TTC549 (cell line): ENCODE results near the gene BAIAP2.

Experiments used
- FAIRE-seq: peaks from 2 replicates; lab custom pipeline; 2012; peaks lifted over from hg19 to GRCh38; lab: Jason Lieb, UNC

The BAIAP2 gene

DNA sequence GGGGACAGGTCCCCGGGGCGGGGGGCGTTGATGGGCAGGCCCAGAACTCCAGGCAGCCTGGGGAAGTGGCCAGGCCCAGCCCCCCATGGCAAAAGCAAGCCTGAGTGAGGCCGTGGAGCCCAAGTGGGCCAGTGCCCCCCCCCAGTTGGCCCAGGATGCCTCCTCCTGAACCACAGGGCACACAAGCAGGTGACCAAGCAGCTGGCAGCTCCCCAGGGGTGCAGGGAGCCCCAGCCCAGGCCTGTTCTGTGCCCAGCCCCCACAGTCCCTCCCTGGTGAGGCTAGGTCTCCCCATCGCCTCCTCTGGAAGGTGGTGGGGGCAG lies 92.1 kb downstream of the BAIAP2 start:
- no peak for FAIRE-seq

DNA sequence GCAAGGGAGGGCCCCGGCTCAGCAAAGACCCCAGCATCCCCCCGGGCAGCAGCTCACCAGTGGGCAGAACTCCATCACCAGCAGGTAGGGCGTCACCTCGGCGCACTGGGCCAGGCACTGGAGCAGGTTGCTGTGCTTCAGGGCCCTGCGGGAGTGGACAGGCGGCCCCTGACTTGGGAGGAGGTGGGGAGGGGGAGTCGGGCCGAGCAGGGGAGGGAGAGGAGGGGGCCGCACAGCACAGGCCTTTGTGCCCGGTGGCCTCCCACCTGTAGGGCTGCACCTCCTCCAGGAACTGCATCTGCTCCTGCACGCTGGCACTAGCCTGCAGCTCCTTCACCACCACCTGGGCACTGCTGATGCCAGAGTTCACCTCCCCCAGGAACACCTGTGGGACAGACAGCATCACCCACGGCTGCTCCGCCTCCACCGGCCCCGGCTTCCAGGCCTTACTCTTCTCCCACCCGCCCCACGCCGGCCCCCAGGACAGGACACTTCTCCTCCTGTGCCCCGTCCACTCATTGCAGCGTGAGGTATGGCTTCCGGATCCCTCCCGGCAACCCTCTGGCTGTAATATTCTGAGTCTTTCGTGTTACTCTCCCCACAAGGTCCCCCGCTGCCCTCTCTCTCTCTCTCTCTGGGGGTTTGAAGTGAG lies 92.7 kb downstream of the BAIAP2 start:
- no peak for FAIRE-seq

DNA sequence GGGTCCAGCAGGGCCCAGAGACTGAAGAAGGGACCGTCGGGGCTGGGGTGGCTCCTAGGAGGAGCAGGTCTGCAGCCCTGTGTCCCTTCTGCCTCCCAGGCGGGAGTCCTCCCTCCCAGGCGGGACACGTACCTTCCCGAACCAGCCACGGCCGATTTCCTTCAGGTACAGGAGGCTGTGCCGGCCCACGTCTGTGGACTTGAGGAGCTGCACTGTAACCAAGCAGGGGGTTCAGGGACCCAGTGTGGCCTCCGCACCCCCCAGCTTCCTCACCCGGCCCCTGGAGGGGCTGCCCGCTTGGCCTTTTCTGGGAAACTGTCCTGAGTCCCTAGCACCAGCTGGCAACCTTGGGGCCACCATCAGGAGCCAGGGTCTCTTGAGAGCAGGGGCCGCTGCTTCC lies 93.4 kb downstream of the BAIAP2 start:
- FAIRE-seq: no peak

DNA sequence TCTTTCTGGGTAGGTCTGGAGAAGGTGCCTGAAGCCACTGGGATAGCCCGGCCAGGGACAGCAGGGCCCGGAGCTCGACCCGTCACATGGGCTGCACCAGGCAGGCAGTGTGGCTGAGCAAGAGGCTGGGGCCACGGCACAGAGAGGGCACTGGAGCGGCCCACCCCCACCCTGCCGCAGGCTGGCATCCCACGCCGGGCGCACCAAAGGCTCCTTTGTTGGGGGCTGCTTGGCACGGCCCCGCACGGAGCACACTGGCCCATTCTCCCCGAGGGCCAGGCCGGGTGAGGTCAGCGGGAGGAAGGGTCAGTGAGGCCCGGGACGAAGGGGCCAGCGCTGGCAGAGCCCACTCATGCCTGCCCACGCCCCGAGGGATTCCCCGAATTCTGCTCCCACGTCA lies 93.8 kb downstream of the BAIAP2 start:
- no peak for FAIRE-seq

DNA sequence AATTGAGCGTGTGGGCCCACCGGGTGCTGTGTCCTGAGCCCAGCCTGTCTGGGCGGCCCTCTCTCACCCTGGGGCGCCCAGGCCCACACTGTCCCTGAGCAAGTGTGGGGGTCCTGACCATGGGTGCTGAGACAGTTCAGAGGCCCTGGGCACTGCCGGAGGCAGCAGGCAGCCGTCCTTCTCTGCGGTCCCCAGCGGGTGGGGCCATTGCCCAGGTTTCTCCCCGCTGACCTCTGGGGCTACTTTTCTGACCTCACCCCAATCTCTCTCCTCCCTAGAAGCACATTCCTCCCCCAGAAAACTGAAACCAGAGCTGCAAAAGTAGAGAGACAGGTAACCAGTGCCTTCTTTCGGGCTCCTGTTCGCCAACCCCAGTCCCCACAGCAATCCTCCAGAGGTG lies 94.3 kb downstream of the BAIAP2 start:
- no peak for FAIRE-seq

DNA sequence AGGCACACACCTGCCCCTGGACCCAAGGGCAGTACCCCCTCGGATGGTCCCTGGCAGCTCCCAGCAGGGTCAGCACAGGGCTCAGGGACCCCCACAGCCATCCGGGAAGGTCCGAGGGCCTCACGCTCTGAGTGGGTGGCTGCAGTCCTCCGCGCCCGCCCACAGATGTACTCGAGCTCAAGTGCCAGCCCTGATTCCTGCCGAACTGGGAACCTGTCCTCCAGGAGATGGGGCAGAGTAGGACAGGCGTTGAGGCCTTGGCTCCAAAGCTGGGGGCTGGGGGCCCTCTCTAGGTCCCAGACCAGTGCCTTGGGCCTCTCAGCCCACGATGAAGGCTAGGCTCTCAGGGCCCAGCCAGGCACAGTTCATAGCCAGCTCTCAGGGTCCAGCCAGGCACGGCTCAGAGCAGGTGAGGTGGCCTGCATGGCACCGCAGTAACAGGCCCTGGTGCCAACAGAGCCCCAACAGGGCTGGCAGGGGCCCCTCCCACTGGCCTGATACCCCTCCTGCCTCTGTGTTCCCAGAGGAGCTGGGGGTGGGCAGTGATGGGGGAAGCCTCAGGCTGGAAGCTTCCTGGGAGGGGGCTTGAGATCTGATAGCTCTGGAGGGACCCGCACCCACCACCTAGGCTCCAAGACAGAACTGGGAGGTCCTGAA lies 94.9 kb downstream of the BAIAP2 start:
- FAIRE-seq: no peak

DNA sequence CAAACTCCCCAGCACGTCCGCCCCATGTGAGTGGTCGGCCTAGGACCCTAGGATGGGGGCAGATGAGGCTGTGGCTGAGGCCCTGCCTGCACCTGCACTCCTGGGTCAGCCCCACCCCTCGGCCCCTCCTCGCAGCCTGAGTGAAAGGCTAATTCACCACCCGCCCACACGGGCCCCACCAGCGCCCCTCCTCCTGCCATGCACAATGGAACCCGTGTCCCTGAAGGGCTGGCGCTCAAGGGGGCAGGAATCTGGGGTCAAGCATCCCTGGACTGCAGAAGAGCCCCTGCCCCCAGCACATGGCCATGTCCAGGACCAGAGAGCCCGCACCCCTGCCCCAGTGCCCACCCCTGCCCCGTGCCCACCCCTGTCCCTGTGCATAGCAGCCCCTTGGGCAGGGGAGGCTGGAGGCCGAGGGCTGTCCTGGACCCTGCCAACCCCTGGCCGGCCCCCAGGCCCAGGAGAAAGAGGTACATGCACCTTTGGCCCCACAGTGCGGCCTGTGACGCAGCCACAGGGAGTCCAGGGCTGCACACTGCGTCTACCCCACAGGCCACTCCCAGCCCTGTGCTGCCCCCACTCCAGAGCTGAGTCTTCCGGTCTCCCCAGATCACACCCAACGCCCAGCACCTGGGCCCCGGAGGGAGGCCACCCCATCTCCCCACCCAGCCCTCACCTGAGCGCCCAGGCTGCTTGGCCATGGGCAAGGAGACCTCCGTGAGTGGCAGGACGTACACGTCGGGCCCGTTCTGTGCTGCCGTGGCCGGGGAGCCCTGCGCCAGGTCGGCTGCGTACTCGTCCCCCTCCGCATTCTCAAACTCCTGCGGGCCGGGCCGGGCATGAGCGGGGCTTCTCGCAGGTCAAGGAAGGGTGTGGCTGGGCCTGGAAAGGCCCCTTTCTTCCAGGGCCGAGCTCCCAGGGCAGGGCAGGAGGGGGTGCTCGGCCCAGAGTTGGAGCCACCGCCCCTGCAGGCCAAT lies 95.7 kb downstream of the BAIAP2 start:
- no peak for FAIRE-seq

DNA sequence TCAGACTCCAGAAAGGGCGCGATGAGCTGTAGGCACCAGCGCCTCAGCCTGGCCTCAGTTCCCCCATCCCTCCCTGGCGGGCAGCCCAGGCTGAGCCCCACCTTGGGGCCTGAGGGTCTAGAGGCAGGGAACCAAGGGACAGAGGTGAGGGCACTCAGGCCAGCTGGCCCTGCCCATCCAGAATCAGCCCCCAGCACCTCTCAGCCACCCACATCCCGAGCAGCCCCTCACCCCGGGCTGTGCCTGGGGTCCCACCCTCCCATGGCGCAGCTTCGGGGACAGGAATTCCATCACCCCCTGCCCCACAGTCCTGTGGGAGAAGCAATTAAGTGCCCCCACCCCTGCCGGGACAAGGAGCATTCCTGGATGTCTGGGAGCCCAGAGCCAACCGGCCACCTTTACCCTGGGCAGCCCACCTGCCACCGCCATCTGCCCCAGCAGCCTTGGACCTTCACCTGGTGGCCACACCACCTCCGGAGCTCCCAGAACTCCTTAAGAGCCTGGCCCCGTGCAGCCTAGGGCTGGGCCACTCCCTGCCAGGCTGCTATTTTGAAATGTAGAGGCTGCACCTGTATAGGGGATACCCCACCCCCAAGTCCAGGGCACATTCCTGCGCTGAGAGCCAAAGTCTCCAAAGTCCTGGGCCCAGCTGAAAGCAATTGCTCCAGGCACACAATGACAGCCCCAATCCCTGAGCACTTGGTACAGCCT lies 96.7 kb downstream of the BAIAP2 start:
- no peak for FAIRE-seq

DNA sequence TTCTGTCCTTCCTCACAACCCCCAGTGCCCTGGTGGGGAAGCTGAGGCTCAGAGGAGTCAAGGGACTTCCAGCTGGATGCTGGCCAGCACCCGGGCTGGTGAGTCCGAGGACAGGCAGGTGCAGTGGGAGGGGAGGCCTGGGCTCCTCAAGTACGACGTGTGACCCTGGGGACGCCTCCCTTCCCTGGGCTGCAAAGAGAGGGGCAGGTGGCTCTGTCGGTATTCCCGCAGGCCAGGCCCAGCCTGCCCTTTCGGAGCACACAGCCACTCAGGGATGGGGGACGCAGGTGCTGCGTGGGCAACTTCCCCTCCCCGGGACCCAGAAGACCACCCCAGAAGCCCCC lies 97.2 kb downstream of the BAIAP2 start:
- FAIRE-seq: no peak

DNA sequence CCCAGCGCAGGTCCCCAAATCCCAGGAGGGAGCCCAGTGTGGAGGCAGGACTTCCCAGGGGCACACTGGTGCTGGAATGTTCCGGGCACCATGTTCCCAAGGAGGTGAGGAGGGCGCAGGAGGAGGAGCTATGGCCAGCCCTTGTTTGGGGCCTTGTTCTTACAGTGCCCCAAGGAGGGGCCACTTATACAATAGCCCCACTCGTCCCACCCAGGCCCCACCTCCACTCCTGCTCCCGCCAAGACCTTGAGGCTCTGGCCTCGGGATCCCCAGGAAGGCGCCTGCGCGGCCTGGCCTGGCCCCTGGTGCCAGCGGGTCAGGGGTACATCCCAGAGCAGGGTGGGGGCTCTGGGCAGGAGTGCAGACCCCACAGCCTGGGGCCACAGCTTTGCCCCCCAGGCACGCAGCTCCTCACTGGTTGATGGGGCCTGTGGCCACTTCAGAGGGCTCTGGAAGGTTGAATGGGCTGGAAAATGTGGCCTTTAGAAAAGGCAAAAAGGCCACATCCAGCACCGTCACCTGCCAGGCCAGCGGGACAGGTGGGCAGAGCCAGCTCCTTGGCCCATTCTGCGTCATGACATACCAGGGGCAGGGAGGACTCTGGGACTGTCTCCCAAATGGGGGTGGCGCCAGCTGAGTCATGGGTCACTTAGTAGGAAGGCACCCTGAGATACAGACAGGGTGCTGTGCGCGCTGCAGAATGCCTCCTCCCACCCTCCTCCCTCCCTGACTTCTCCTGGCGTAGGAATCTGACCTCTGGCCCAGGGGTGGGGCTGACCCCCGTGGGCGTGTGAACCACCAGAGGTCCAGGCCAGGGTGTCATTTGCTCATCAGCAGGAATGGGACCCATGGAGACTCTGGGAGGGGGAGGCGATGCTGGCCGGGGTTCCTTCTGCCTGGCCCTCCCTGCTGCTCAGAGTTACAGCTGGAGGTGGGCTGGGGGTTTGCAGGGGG lies 98.1 kb downstream of the BAIAP2 start:
- no peak for FAIRE-seq

DNA sequence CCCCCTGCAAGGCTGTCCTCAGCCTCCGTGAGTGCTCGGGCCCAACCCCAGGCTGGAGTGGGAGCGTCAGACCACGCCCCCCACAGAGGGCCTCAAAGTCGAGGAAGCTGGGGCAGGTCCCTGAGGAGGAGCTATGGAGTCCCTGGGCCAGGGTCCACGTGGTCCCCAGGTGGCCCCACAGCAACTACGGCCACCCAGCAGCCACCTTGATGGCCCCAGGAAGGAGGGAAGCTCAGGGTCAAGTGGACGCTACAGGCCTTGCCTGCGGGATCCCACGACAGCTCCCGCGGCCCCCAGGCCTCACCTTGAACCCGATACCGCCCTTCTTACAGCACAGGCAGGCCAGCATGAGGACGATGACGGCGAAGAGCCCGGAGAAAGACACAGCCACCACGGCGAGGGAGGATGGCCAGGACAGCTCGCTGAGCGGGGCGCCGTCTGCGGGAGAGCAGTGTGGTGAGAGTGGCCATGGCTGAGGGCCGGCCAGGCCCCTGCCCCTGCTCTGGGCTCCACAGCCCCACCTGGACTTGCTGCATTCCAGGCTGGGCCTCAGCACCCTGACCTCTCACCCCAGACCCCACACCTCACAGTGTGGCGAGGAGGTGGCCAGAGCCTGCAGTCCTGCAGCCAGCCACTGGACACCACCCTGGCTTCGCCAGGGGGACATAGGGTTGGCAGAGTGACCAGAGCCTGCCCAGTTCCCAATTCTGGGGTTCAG lies 99.3 kb downstream of the BAIAP2 start:
- FAIRE-seq: no peak

DNA sequence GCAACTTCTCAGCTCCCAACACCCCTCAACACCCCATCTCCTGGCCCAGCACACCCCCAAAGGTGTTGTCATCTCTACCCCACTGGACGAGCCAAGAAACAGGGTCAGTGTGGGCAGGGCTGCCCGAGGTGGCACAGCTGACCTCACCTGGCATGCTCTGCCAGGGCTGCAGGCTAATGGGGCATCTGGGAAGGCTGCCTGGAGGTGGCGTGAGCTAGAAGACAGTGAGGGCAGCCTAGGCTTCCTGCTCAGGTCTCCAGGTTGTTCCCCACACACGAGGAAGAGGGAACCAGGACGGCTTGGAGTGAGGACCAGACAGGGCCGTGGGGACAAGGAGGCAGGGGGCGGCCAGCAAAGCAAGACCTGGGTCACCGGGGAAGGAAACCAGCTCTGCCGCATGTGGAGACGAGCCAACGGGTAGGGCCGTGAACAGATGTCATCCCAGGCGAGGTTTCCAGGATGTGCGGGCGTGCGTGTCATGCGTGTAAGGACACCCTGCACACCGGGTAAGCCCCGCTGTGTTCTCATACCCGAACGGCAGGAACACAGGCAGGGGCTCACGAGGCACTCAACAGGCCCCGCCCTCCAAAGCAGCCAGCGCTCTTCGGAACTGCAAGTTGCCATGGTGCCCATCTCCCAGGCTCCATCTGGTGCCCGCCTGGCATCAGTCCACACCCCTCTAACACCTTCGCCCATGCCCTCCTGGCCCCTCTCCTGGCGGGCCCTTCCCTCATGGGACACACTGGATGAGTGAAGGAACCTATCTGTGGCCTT lies 100.7 kb downstream of the BAIAP2 start:
- FAIRE-seq: no peak

DNA sequence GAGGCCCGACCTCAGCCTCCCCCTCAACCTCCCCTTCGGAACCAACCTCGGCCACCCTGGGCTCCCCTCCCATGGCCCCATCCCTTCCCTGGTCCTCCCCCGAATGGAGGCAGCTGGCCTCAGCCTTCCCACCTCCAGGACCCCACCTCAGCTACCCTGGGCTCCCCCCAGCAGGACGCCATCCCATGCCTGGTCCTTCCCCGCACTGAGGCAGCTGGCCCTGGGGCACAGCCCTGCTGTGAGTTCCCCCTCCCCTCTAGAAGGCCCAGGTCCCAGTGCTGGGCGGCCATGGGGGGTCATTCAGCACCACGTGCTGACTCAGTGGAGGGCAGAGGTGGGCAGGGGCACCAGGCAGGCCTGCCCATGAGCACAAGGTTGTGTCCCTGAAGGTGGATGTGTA lies 101.4 kb downstream of the BAIAP2 start:
- FAIRE-seq: no peak

DNA sequence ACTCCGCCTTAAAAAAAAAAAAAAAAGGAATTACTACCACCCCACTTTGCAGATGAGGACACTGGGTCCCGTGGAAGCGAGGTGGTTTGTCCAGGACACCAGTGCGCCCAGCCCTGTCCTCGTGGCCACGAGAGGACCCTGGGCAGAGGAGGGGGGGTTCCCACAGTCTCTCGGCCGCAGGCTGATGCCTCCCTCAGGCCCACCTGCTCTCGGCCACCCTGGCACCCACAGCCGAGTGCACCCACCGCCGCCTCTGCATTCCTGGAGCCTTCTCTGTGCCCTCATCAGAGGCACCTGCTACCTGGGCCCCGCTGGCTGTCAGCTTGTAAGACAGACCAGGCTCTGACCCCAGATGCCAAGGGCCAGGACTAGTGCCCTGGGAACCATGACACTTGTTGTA lies 102.3 kb downstream of the BAIAP2 start:
- no peak for FAIRE-seq

DNA sequence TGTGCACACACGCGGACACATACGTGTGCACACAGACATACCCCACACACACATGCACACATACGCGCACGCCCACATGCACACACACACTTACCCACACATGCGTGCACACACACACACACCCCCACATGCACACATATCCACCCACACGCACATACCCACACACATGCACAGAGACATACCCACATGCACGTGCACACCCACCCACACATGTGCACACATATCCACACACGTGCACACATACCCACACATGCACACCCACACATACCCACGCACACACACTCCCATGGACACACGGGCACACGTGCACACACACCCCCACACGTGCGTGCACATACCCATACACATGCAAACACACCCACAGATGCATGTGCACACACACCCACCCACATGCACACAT lies 103.1 kb downstream of the BAIAP2 start:
- FAIRE-seq: no peak

DNA sequence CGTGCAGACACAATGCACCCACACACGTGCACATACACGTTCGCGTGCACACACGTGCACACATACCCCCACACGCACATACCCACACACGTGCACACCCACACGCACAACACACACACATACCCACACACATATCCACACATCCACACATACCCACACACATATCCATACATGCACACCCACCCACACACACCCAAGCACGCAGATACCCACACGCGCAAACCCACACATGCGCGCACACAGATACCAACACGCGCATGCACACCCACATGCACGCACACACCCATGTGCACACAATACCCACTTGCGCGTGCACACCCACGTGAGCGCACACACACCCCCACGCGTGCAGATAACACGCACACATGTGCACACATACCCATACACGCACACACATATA lies 103.5 kb downstream of the BAIAP2 start:
- FAIRE-seq: no peak

DNA sequence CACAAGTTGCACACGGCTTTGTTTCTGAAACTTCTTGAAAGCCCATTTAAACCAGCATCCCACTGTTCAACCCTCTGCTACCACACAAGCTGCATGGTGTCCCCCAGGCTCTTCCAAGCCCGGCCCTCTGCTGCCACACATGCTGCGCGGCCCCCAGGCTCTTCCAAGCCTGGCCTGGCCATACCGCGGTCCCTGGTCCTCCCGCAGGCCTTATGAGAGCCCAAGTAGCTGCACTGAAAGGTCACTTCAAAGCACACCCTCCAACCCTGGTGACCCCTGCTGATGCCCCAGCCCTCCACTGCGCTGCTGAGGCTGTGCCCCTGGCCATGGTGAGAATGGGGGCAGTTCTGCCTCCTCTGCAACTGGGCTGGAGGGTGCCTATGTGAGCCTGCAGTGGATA lies 104.5 kb downstream of the BAIAP2 start:
- no peak for FAIRE-seq

DNA sequence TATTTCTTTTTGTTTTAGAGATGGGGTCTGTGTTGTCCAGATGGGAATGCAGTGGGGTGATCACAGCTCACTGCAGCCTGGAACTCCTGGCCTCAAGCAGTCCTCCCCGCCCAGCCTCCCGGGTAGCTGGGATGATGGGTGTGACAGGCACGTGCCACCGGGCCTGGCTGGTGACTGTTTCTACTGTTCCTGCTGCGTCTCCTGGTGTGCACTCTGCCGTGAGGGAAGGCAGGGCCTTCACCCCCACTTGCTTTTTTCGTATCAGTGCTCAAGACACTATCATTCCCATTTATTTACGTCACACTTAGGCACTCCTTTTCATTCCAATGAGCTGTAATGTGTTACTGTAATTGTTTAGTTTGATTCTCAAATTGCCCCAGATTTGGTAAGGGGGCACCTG lies 105.1 kb downstream of the BAIAP2 start:
- FAIRE-seq: no peak

DNA sequence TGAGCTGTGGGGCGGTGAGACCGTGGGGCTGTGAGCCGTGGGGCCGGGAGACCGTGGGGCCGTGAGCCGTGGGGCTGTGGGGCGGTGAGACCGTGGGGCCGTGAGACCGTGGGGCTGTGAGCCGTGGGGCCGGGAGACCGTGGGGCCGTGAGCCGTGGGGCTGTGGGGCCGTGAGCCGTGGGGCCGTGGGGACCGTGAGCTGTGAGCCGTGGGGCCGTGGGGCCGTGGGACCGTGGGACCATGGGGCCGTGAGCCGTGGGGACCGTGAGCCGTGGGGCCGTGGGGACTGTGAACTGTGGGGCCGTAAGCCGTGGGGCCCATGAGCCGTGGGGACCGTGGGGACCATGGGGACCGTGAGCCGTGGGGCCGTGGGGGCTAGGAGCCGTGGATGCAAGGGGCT lies 105.7 kb downstream of the BAIAP2 start:
- no peak for FAIRE-seq
